K562 (cell line): Measurements from ENCODE around the gene KRT26. TPM values are rescaled to one million over a fixed set of nuclear protein-coding genes. Genes with fewer than 3 reads are reported as not detected.
A peak's percentile ranks its signal among the peaks of the same experiment; 100 is the strongest.

Experiments used
- ATAC-seq: fragments of 200-7000 bp; cut with Tn5 transposase; 3 replicates; pipeline ENCODE4 v1.9.1; 2020; ENCODE audit warnings: moderate library complexity
- BruUV-seq: library from RNA; stranded (reverse); fragments of 400-500 nt; replicated peaks from 2 replicates; lab custom pipeline; 2021; lab: Mats Ljungman, UMichigan
- CTCF ChIA-PET: fragments of 300-600 bp; formaldehyde crosslinking; extraction: SDS; loops from one replicate; lab custom pipeline; 2021; ENCODE audit warnings: low intra/inter-chr PET ratio; lab: Yijun Ruan, JAX
- POLR2A ChIA-PET: fragments of 300-600, 350-650 bp; sonication (Branson Sonifier 250); formaldehyde crosslinking; extraction: SDS; loops from one replicate; lab custom pipeline; 2021; ENCODE audit warnings: antibody characterized with exemption, inconsistent platforms; lab: Yijun Ruan, JAX
- DNase-seq, 4 experiments: peaks; one replicate each; pipeline versions ENCODE4 v3.0.0 to v3.0.0-alpha.2; 2011 to 2018; ENCODE audit warnings: low spot score in 3 of 4, mixed read lengths in 3 of 4; ENCODE audit errors: extremely low read depth in 1 of 4
- FAIRE-seq: peaks from 2 replicates; lab custom pipeline; 2011; peaks lifted over from hg19 to GRCh38; lab: Jason Lieb, UNC
- H2AFZ ChIP-seq: 2 replicates; pipeline ENCODE4 v1.6.0; 2011; ENCODE audit warnings: low read depth, low read length, control low read depth, inconsistent platforms
- H3K27ac ChIP-seq: fragments of 200-600 bp; 3 replicates; pipeline ENCODE4 v1.8.0; 2011; ENCODE audit warnings: low read depth, mild to moderate bottlenecking, control low read depth, inconsistent platforms, low read length, moderate library complexity, mixed read lengths; ENCODE audit errors: extremely low read depth
- H3K27me3 ChIP-seq, 2 experiments: fragments of 300-600 bp in 1 of 2; 2 replicates in 1 of 2; 3 replicates in 1 of 2; pipeline versions ENCODE4 v1.6.0 to v1.8.0; 2011; ENCODE audit warnings: inconsistent platforms in 2 of 2, low read length in 2 of 2, mild to moderate bottlenecking in 1 of 2, mixed read lengths in 1 of 2, moderate library complexity in 1 of 2; ENCODE audit not compliant: control insufficient read depth in 2 of 2, insufficient read depth in 2 of 2
- H3K36me3 ChIP-seq: fragments of 300-600 bp; 3 replicates; pipeline ENCODE4 v1.8.0; 2011; ENCODE audit warnings: mild to moderate bottlenecking, low read length, inconsistent platforms; ENCODE audit not compliant: control insufficient read depth, insufficient read depth
- H3K4me1 ChIP-seq, 2 experiments: fragments of 200-600 bp in 1 of 2; replicated peaks in 1 of 2; 2 replicates in 1 of 2; 3 replicates in 1 of 2; pipeline versions ENCODE4 v1.5.1 to v1.8.0; 2011; ENCODE audit warnings: inconsistent platforms in 2 of 2, low read length in 2 of 2, mild to moderate bottlenecking in 1 of 2, mixed read lengths in 1 of 2, moderate library complexity in 1 of 2; ENCODE audit not compliant: control insufficient read depth in 2 of 2, insufficient read depth in 2 of 2
- H3K4me2 ChIP-seq: 2 replicates; pipeline ENCODE4 v1.6.1; 2011; ENCODE audit warnings: low read length, control low read depth, inconsistent platforms, mixed read lengths; ENCODE audit not compliant: insufficient read depth
- H3K4me3 ChIP-seq: fragments of 200-600 bp; sonication (generic), shearing (Covaris generic); 2 replicates; pipeline ENCODE4 v1.5.1; 2016; ENCODE audit warnings: control low read depth, inconsistent platforms
- H3K79me2 ChIP-seq: fragments of 200-600 bp; 3 replicates; pipeline ENCODE4 v1.8.0; 2011; ENCODE audit warnings: low read length, inconsistent platforms; ENCODE audit not compliant: control insufficient read depth, insufficient read depth
- H3K9ac ChIP-seq, 2 experiments: 2 replicates each; pipeline versions ENCODE4 v1.6.0 to v1.6.1; 2011; ENCODE audit warnings: low read depth in 2 of 2, low read length in 2 of 2, control low read depth in 1 of 2, inconsistent platforms in 1 of 2, mild to moderate bottlenecking in 1 of 2, mixed read lengths in 1 of 2; ENCODE audit not compliant: insufficient read depth in 1 of 2
- H3K9me1 ChIP-seq: one replicate; pipeline ENCODE4 v1.6.0; 2011; ENCODE audit warnings: inconsistent platforms, mild to moderate bottlenecking, low read length, moderate library complexity; ENCODE audit not compliant: control insufficient read depth, insufficient read depth
- H3K9me3 ChIP-seq: replicated peaks from 2 replicates; pipeline ENCODE4 v1.5.1; 2011; ENCODE audit warnings: low read depth, low read length, inconsistent platforms; ENCODE audit not compliant: control insufficient read depth, insufficient read depth
- H4K20me1 ChIP-seq: replicated peaks from 2 replicates; pipeline ENCODE4 v1.6.1; 2011; ENCODE audit warnings: low read length, inconsistent platforms, mixed read lengths; ENCODE audit not compliant: control insufficient read depth, insufficient read depth
- CXXC5 ChIP-seq: fragments of 250-450 bp; sonication (Bioruptor Pico); IDR thresholded peaks from 2 replicates; pipeline ENCODE4 v1.8.0; 2022; ENCODE audit warnings: inconsistent platforms, mild to moderate bottlenecking, moderate library complexity
- E2F6 ChIP-seq, 2 experiments: IDR thresholded peaks; 2 replicates each; pipeline ENCODE4 v1.6.1; 2011; ENCODE audit warnings: borderline replicate concordance in 1 of 2, control low read depth in 1 of 2, low read depth in 1 of 2, low read length in 1 of 2, mild to moderate bottlenecking in 1 of 2, mixed read lengths in 1 of 2, moderate library complexity in 1 of 2; ENCODE audit not compliant: insufficient read depth in 1 of 2, insufficient read length in 1 of 2, poor library complexity in 1 of 2, severe bottlenecking in 1 of 2; ENCODE audit errors: extremely low read depth in 1 of 2
- FOXK2 ChIP-seq, 2 experiments: fragments of 450-650 bp; IDR thresholded peaks in 1 of 2; conservative IDR thresholded peaks in 1 of 2; 2 replicates each; pipeline ENCODE4 v1.6.1; 2016; ENCODE audit warnings: low read depth in 2 of 2, mild to moderate bottlenecking in 1 of 2
- L3MBTL2 ChIP-seq: fragments of 450-650 bp; IDR thresholded peaks from 2 replicates; pipeline ENCODE4 v1.6.1; 2016; ENCODE audit warnings: mild to moderate bottlenecking, moderate library complexity
- RNF2 ChIP-seq: sonication (generic); IDR thresholded peaks from 2 replicates; pipeline ENCODE4 v1.6.1; 2016
- ZFP36 ChIP-seq: fragments of 150-350 bp; IDR thresholded peaks from 2 replicates; pipeline ENCODE4 v1.6.1; 2018; ENCODE audit warnings: low read length, low read depth; ENCODE audit not compliant: partially characterized antibody
- ZNF212 ChIP-seq: fragments of 450-650 bp; formaldehyde crosslinking; IDR thresholded peaks from 2 replicates; pipeline ENCODE4 v1.4.0; 2020; ENCODE audit warnings: mild to moderate bottlenecking
- ZNF79 ChIP-seq: fragments of 250-450 bp; sonication (Bioruptor Pico); IDR thresholded peaks from 2 replicates; pipeline ENCODE4 v1.4.0; 2020; ENCODE audit warnings: low read depth, mild to moderate bottlenecking, moderate library complexity
- WGBS: fragments of 100-300 bp; shearing (Covaris generic); methylation state at CpG from one replicate; pipeline ENCODE4 v1.1.6; 2016; ENCODE audit warnings: low coverage, mixed read lengths; ENCODE audit not compliant: insufficient coverage; ENCODE audit errors: missing lambda C conversion rate; 5-methylcytosine and 5-hydroxymethylcytosine counted together
- in situ Hi-C: fragments of 300-500 bp; cut with MboI; formaldehyde crosslinking; loops from 4 replicates; pipeline ENCODE4 v1.15.0; 2018; ENCODE audit warnings: inconsistent platforms, mixed read lengths
- intact Hi-C: fragments of 100-400 bp; cut with micrococcal nuclease; formaldehyde crosslinking; loops from 2 replicates; pipeline ENCODE4 v1.14.2; 2022
- polyA plus RNA-seq, 8 experiments: library from polyadenylated mRNA; depleted of rRNA in 4 of 8; stranded (reverse) in 5 of 8; unstranded in 3 of 8; fragments of >200 nt; fragmentation: Nextera tagmentation in 2 of 8; fragmentation: Illumina TruSeq in 1 of 8; extraction: Ambion mirVana in 2 of 8; extraction: Trizol in 1 of 8; gene quantifications; 2 replicates each; pipeline versions ENCODE4 v1.2.1 to v1.2.3, GENCODE V29; 2011 to 2014; ENCODE audit warnings: inconsistent platforms in 1 of 8, missing spikeins in 1 of 8
- total RNA-seq, 7 experiments: library from RNA; depleted of rRNA in 6 of 7; stranded (reverse); fragments of >200 nt in 6 of 7; fragmentation: Illumina TruSeq in 2 of 7; extraction: Trizol in 2 of 7; gene quantifications; 2 replicates each; pipeline versions ENCODE4 v1.2.1 to v1.2.3, GENCODE V29; 2011 to 2021; ENCODE audit warnings: low replicate concordance in 1 of 7
- TF ChIP-seq, protein P1 (sequence below), 2 experiments: IDR thresholded peaks; 2 replicates each; pipeline ENCODE4 v1.6.1; 2012; ENCODE audit warnings: improper control_type of control experiment in 2 of 2, low read depth in 2 of 2, low read length in 2 of 2, borderline replicate concordance in 1 of 2

The KRT26 gene
- total and polyA plus RNA-seq, 9 of the 15 experiments (the other 6 are each of a cell fraction or from before 2014, with no cell fraction given) = not detected

- no peak overlapping the region for H2AFZ ChIP-seq
- H3K9ac ChIP-seq = no peak overlapping the region
- H3K27me3 ChIP-seq = peaks cover 0 to 9% of the 10 kb centered on the region in 2 experiments; a peak in 2 of 5 replicates
- no peaks in the 10 kb centered on the region for H3K79me2 ChIP-seq
- CTCF ChIA-PET = no interaction called here
- no peak overlapping the region for H3K4me3 ChIP-seq
- DNase-seq (peak in 1 of 4 experiments; percentile 35), ATAC-seq (peak; percentile 63; the same call in 2 of the 3 replicates), FAIRE-seq (no peak)
- no peak overlapping the region for H3K27ac ChIP-seq
- POLR2A ChIA-PET = interaction anchor here (0.6 to 1.2 kb wide), 3 partner anchors 133 to 221 kb away, joined by 3 read pairs; no protein-coding TSS in a partner anchor
- WGBS = 20% methylated on average over 32 of the region's 37 CpGs
- no peaks in the 10 kb centered on the region for H3K9me1 ChIP-seq
- intact Hi-C loops (no loop called here), in situ Hi-C loops (no loop called here)
- H3K4me1 ChIP-seq = peaks cover 0 to 4% of the 10 kb centered on the region in 2 experiments; a peak in 1 of 5 replicates
- H4K20me1 ChIP-seq = no peaks in the 10 kb centered on the region
- H3K36me3 ChIP-seq = no peaks in the 10 kb centered on the region
- TF ChIP-seq, protein P1, sequence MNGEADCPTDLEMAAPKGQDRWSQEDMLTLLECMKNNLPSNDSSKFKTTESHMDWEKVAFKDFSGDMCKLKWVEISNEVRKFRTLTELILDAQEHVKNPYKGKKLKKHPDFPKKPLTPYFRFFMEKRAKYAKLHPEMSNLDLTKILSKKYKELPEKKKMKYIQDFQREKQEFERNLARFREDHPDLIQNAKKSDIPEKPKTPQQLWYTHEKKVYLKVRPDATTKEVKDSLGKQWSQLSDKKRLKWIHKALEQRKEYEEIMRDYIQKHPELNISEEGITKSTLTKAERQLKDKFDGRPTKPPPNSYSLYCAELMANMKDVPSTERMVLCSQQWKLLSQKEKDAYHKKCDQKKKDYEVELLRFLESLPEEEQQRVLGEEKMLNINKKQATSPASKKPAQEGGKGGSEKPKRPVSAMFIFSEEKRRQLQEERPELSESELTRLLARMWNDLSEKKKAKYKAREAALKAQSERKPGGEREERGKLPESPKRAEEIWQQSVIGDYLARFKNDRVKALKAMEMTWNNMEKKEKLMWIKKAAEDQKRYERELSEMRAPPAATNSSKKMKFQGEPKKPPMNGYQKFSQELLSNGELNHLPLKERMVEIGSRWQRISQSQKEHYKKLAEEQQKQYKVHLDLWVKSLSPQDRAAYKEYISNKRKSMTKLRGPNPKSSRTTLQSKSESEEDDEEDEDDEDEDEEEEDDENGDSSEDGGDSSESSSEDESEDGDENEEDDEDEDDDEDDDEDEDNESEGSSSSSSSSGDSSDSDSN (IDR thresholded peaks at IDR 0.05; ENCODE audit: borderline replicate concordance in 1 of 2, low read depth in 2 of 2, low read length in 2 of 2) = peak in 1 of 2 experiments; percentile 56; a peak in 1 of 4 replicates
- TF ChIP-seq ZNF79 (CRISPR knock-in tag) (no peak), CXXC5 (CRISPR knock-in tag) (peak; percentile 28; the same call in 1 of the 2 replicates), E2F6 (IDR thresholded peaks at IDR 0.05; ENCODE audit: borderline replicate concordance in 1 of 2, extremely low read depth in 1 of 2, insufficient read depth in 1 of 2, insufficient read length in 1 of 2, low read depth in 1 of 2, low read length in 1 of 2, poor library complexity in 1 of 2, severe bottlenecking in 1 of 2) (peak in 1 of 2 experiments; percentile 45), RNF2 (peak; percentile 58), ZNF212 (no peak), L3MBTL2 (peak; percentile 19; the same call in 1 of the 2 replicates), FOXK2 (conservative IDR thresholded peaks at IDR 0.05 in 1 of 2, IDR thresholded peaks at IDR 0.05 in 1 of 2; ENCODE audit: low read depth in 2 of 2) (no peak), ZFP36 (peak; percentile 1)
- no peaks in the 10 kb centered on the region for H3K9me3 ChIP-seq
- no TSS peak for BruUV-seq
- H3K4me2 ChIP-seq = no peak overlapping the region
Observed at GRCh38 chr17:40779181-40779909, 7.3 kb upstream of the KRT26 start.
